ENCODE measurements around the gene SIAE. TPM values are rescaled to one million over a fixed set of nuclear protein-coding genes. Genes with fewer than 3 reads are reported as not detected.

Gene SIAE
- total RNA-seq, 2 experiments from 2014 or later, result 4.5 to 5.6 TPM

- Histone ChIP-seq H3K4me1 (ENCODE audit: insufficient read depth, low read length) (peaks cover 15% of the 10 kb centered on the region), H3K4me3 (ENCODE audit: low read length) (no peak overlapping the region), H3K9me3 (ENCODE audit: control insufficient read depth in 1 of 2, insufficient read depth in 1 of 2, low read length in 2 of 2) (no peaks in the 10 kb centered on the region), H3K27ac (ENCODE audit: low read depth in 1 of 2, low read length in 2 of 2) (no peak overlapping the region), H3K36me3 (ENCODE audit: insufficient read depth, low read length) (no peaks in the 10 kb centered on the region), H3K27me3 (ENCODE audit: control insufficient read depth in 1 of 2, insufficient read depth in 2 of 2, low read length in 2 of 2) (peaks cover 21 to 42% of the 10 kb centered on the region in 2 experiments)
- ChIA-PET CTCF (no interaction called here), POLR2A (interaction anchor here (0.9 to 1.8 kb wide), 2 partner anchors 30 to 160 kb away, joined by 3 to 6 read pairs; no protein-coding TSS in a partner anchor)
- intact Hi-C loops (cut with DNase I, micrococcal nuclease), result no loop called here
- no peak for DNase-seq
- no peak for ATAC-seq (ENCODE audit: poor library complexity)
- H3K4me1 Mint-ChIP-seq (ENCODE audit: low read depth), result peaks cover 18% of the 10 kb centered on the region
- H3K27ac Mint-ChIP-seq, result no peak overlapping the region
- no peak overlapping the region for H3K4me3 Mint-ChIP-seq
- H3K27me3 Mint-ChIP-seq, result peaks cover 62% of the 10 kb centered on the region
- no peaks in the 10 kb centered on the region for H3K36me3 Mint-ChIP-seq (ENCODE audit: low read depth)
- no peaks in the 10 kb centered on the region for H3K9me3 Mint-ChIP-seq
- no peak for TF ChIP-seq CTCF (IDR thresholded peaks at IDR 0.05)
Measured at GRCh38 chr11:124716591-124716990, 43.1 kb upstream of the SIAE start.

GRCh38 chr11:124712392-124712791, 38.9 kb upstream of the SIAE start:
- Mint-ChIP-seq H3K36me3 (ENCODE audit: low read depth) (peaks cover 3% of the 10 kb centered on the region), H3K27ac (no peak overlapping the region), H3K9me3 (peaks cover 4% of the 10 kb centered on the region), H3K4me1 (ENCODE audit: low read depth) (peaks cover 2% of the 10 kb centered on the region), H3K27me3 (peaks cover 37% of the 10 kb centered on the region), H3K4me3 (no peak overlapping the region)
- POLR2A ChIA-PET, result no interaction called here
- TF ChIP-seq CTCF (IDR thresholded peaks at IDR 0.05), result no peak
- CTCF ChIA-PET, result no interaction called here
- H3K27me3 ChIP-seq (ENCODE audit: control insufficient read depth in 1 of 2, insufficient read depth in 2 of 2, low read length in 2 of 2), result peaks cover 13 to 29% of the 10 kb centered on the region in 2 experiments
- H3K4me1 ChIP-seq (ENCODE audit: insufficient read depth, low read length), result peaks cover under 1% of the 10 kb centered on the region
- H3K36me3 ChIP-seq (ENCODE audit: insufficient read depth, low read length), result no peaks in the 10 kb centered on the region
- DNase-seq, result no peak
- intact Hi-C loops (cut with DNase I, micrococcal nuclease), result no loop called here
- ATAC-seq (ENCODE audit: poor library complexity), result no peak
- H3K9me3 ChIP-seq (ENCODE audit: control insufficient read depth in 1 of 2, insufficient read depth in 1 of 2, low read length in 2 of 2), result peaks cover 8 to 10% of the 10 kb centered on the region in 2 experiments
- no peak overlapping the region for H3K4me3 ChIP-seq (ENCODE audit: low read length)
- no peak overlapping the region for H3K27ac ChIP-seq (ENCODE audit: low read depth in 1 of 2, low read length in 2 of 2)

- Mint-ChIP-seq H3K4me3 (no peak overlapping the region), H3K27ac (no peak overlapping the region), H3K27me3 (peaks cover 14% of the 10 kb centered on the region), H3K36me3 (ENCODE audit: low read depth) (peaks cover 15% of the 10 kb centered on the region), H3K4me1 (ENCODE audit: low read depth) (no peaks in the 10 kb centered on the region), H3K9me3 (peaks cover 6% of the 10 kb centered on the region)
- Histone ChIP-seq H3K9me3 (ENCODE audit: control insufficient read depth in 1 of 2, insufficient read depth in 1 of 2, low read length in 2 of 2) (peaks cover 8 to 10% of the 10 kb centered on the region in 2 experiments), H3K4me1 (ENCODE audit: insufficient read depth, low read length) (no peaks in the 10 kb centered on the region), H3K27me3 (ENCODE audit: control insufficient read depth in 1 of 2, insufficient read depth in 2 of 2, low read length in 2 of 2) (peaks cover 0 to 4% of the 10 kb centered on the region in 2 experiments), H3K27ac (ENCODE audit: low read depth in 1 of 2, low read length in 2 of 2) (no peak overlapping the region), H3K36me3 (ENCODE audit: insufficient read depth, low read length) (no peaks in the 10 kb centered on the region), H3K4me3 (ENCODE audit: low read length) (no peak overlapping the region)
- ChIA-PET POLR2A (no interaction called here), CTCF (no interaction called here)
- no peak for ATAC-seq (ENCODE audit: poor library complexity)
- no peak for DNase-seq
- intact Hi-C loops (cut with DNase I, micrococcal nuclease), result no loop called here
- TF ChIP-seq CTCF (IDR thresholded peaks at IDR 0.05), result no peak
Measured at GRCh38 chr11:124707829-124708228, 34.3 kb upstream of the SIAE start.
